NK-92 treated with Interleukin-12 subunit alpha and Interleukin-12 subunit beta, amount 100 ng/mL, for 24 hours (cell line): Measurements from ENCODE around the gene BAK1.
"Not testable (repeated sequence)": the region's sequence is repeated elsewhere in the genome, so short reads cannot be mapped to it uniquely, and the experiment has no call there.

Experiments used
- DNase-seq: peaks from one replicate; lab custom pipeline; 2025; lab: John Stamatoyannopoulos, UW

BAK1 gene

GRCh38 chr6:33607784-33608161 is 27.7 kb upstream of the BAK1 start:
- no peak for DNase-seq

- DNase-seq, result no peak
Observed at GRCh38 chr6:33607126-33607783, 27.2 kb upstream of the BAK1 start.

GRCh38 chr6:33606642-33607041 is 26.6 kb upstream of the BAK1 start:
- DNase-seq, result no peak

- DNase-seq, result no peak
Observed at GRCh38 chr6:33604941-33605854, 25.1 kb upstream of the BAK1 start.

GRCh38 chr6:33602180-33602579 is 22.1 kb upstream of the BAK1 start:
- no peak for DNase-seq

- DNase-seq, result no peak
Observed at GRCh38 chr6:33600761-33601160, 20.7 kb upstream of the BAK1 start.

GRCh38 chr6:33599413-33599938 is 19.4 kb upstream of the BAK1 start:
- DNase-seq, result no peak

- no peak for DNase-seq
Observed at GRCh38 chr6:33597551-33598322, 17.7 kb upstream of the BAK1 start.

- not testable (repeated sequence) for DNase-seq
Observed at GRCh38 chr6:33596894-33597293, 16.8 kb upstream of the BAK1 start.

- no peak for DNase-seq
Observed at GRCh38 chr6:33595001-33595846, 15.1 kb upstream of the BAK1 start.

GRCh38 chr6:33593414-33593727 is 13.3 kb upstream of the BAK1 start:
- no peak for DNase-seq

GRCh38 chr6:33592595-33593413 is 12.7 kb upstream of the BAK1 start:
- no peak for DNase-seq

GRCh38 chr6:33592280-33592594 is 12.2 kb upstream of the BAK1 start:
- DNase-seq, result no peak

GRCh38 chr6:33591424-33592032 is 11.5 kb upstream of the BAK1 start:
- DNase-seq, result no peak

- DNase-seq, result no peak
Observed at GRCh38 chr6:33590531-33591198, 10.6 kb upstream of the BAK1 start.

GRCh38 chr6:33589731-33590530 is 9.9 kb upstream of the BAK1 start:
- DNase-seq, result peak; percentile 77

- no peak for DNase-seq
Observed at GRCh38 chr6:33589392-33589730, 9.3 kb upstream of the BAK1 start.

- DNase-seq, result no peak
Observed at GRCh38 chr6:33588894-33589293, 8.8 kb upstream of the BAK1 start.

- no peak for DNase-seq
Observed at GRCh38 chr6:33587529-33587928, 7.5 kb upstream of the BAK1 start.
